Heart left ventricle (tissue), 16 donors: Measurements from ENCODE around the gene RHAG. TPM values are rescaled to one million over a fixed set of nuclear protein-coding genes. Genes with fewer than 3 reads are reported as not detected.

Experiments used
- ATAC-seq, 4 donors: fragments of 200-7000 bp; cut with Tn5 transposase; one replicate each; pipeline ENCODE4 v1.9.1; 2020 to 2022; ENCODE audit warnings: moderate library complexity in 4 of 4, mild to moderate bottlenecking in 3 of 4, moderate number of reproducible peaks in 1 of 4
- DNase-seq, 5 donors: peaks; one replicate each; pipeline ENCODE4 v3.0.0-alpha.2; 2020
- H3K27ac ChIP-seq, 12 donors: fragments of 200-600 bp; sonication (generic) in 4 of 12; one replicate each; pipeline versions ENCODE4 v1.5.0 to v1.8.0; 2016 to 2022; ENCODE audit warnings: mild to moderate bottlenecking in 2 of 12
- H3K27me3 ChIP-seq, 9 donors: fragments of 200-600 bp; sonication (generic) in 2 of 9; one replicate each; pipeline versions ENCODE4 v1.5.1 to v1.8.0; 2016 to 2022; ENCODE audit warnings: mild to moderate bottlenecking in 3 of 9
- H3K36me3 ChIP-seq, 9 donors: fragments of 200-600 bp; sonication (generic) in 2 of 9; one replicate each; pipeline versions ENCODE4 v1.5.0 to v1.8.0; 2018 to 2022; ENCODE audit warnings: mild to moderate bottlenecking in 2 of 9
- H3K4me1 ChIP-seq, 12 donors: fragments of 200-600 bp; sonication (generic) in 4 of 12; one replicate each; pipeline versions ENCODE4 v1.5.0 to v1.8.0; 2016 to 2022; ENCODE audit warnings: mild to moderate bottlenecking in 3 of 12
- H3K4me3 ChIP-seq, 12 donors: fragments of 200-600 bp; sonication (generic) in 4 of 12; one replicate each; pipeline versions ENCODE4 v1.5.0 to v1.8.0; 2017 to 2022; ENCODE audit warnings: mild to moderate bottlenecking in 9 of 12, moderate library complexity in 4 of 12
- H3K9me3 ChIP-seq, 12 donors: fragments of 200-600 bp; sonication (generic) in 4 of 12; one replicate each; pipeline versions ENCODE4 v1.5.0 to v1.8.0; 2016 to 2022; ENCODE audit warnings: mild to moderate bottlenecking in 1 of 12
- POLR2A ChIP-seq, 2 donors: fragments of 450-650 bp; IDR thresholded peaks; one replicate each; pipeline ENCODE4 v1.6.1; 2017; ENCODE audit warnings: antibody characterized with exemption in 2 of 2, mild to moderate bottlenecking in 2 of 2, moderate library complexity in 2 of 2
- WGBS, 4 donors: extraction: QIAGEN DNeasy Blood & Tissue Kit in 2 of 4; methylation state at CpG; one replicate each; pipeline versions ENCODE4 v1.1.5 to v1.1.7; 2013 to 2018; 5-methylcytosine and 5-hydroxymethylcytosine counted together
- intact Hi-C, 10 donors: fragments of 100-400 bp; cut with DNase I; formaldehyde crosslinking; loops; one replicate each; pipeline versions ENCODE4 v1.11.1 to v1.14.2; 2022
- polyA plus RNA-seq, 2 donors: library from polyadenylated mRNA; stranded (reverse); fragments of 200-250 nt; gene quantifications; one replicate each; pipeline ENCODE4 v1.2.3, GENCODE V29; 2013
- total RNA-seq, 9 donors: library from RNA; depleted of rRNA in 2 of 9; stranded (reverse); fragments of >200 nt in 2 of 9; fragmentation: NEBNext Ultra II Directional in 3 of 9; extraction: Animal tissue kit (Norgen Biotek cat#: 25700) in 3 of 9; gene quantifications; one replicate each; pipeline versions ENCODE4 v1.1.0 to v1.2.4, GENCODE V29; 2016 to 2023
- TF ChIP-seq, protein P1 (sequence below), 12 donors: fragments of 200-600 bp; sonication (generic) in 4 of 12; IDR thresholded peaks; one replicate each; pipeline versions ENCODE4 v1.5.0 to v1.8.0; 2018 to 2022; ENCODE audit warnings: antibody characterized with exemption in 12 of 12, mild to moderate bottlenecking in 5 of 12
- donor health status: ischemic (EF 13 %, LVEDD 7.1; RV severe dilation, severe dysfunction).
- donor health status: healthy with polysubstance abuse.
- donor health status: DM: no; HTN: yes; CAD: no.
- donor health status: DM: no; HTN: no; CAD: no.
- donor health status: ischemic (EF 25% LVEDD 6.9; RV normal size, moderate dysfunction).
- donor health status: ischemic (EF 25% LVEDD 5.7; RV mildly dilated, moderate dysfunction).
- donor health status: healthy.
- donor health status: DM: yes; HTN: yes; CAD: no.
- donor health status: ischemic (EF 35%, LVEDD 5.7; RV mildly dilated, moderate dysfunction).
- donor health status: nonischemic (EF 11% LVEDD 7.7; RV severe dilation, severe dysfunction).
- donor health status: DM: yes; HTN: yes; CAD: no.
- donor health status: PGD.
- donor health status: ischemic (EF 29% LVEDD 5.4; RV normal size, mild dysfunction).
- donor health status: nonischemic (EF 23%, LVEDD 6.1; RV moderate dilation, normal function).

RHAG gene
- total and polyA plus RNA-seq, 11 donors = 0.16 to 2.6 (median 0.44) TPM; not detected in 4

DNA sequence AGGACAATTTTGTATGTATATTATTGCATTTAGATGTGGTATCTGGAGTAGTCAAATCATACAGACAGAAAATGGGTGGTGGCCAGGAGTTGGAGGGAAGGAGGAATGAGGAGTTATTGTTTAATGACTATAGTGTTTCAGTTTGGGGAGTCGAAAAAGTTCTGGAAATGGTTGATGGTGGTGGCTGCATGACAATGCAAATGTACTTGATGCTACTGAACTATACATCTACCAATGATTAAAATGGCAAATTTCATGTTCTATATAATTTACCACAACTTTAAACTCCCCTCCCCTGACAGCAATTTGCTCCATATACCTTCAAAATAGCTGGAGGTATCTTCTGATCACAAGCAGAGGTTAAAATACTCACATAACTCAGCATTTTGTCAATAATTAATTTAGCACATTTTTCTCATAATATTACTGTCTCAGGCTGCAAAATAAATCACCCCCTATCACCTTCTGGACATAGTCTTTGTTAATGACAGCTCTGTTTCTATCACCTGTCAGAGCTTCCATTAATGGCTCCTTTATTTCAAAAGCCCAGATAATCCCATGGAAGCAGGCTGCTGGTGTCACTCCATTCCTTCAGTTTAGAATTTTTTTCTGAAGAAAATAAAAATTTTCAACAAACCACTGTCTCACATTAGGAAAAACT, 25.7 kb upstream of the RHAG start:
- DNase-seq (no peak), ATAC-seq (no peak)
- H3K4me3 ChIP-seq = no peak overlapping the region
- H3K36me3 ChIP-seq = no peaks in the 10 kb centered on the region
- WGBS, 4 donors = 80 to 91% (median 87%) methylated on average over 1 of the region's 1 CpG
- H3K4me1 ChIP-seq = no peaks in the 10 kb centered on the region
- intact Hi-C loops = no loop called here
- H3K27me3 ChIP-seq = no peaks in the 10 kb centered on the region
- no peak overlapping the region for H3K27ac ChIP-seq
- no peak for TF ChIP-seq POLR2A (IDR thresholded peaks at IDR 0.05)
- TF ChIP-seq, protein P1, sequence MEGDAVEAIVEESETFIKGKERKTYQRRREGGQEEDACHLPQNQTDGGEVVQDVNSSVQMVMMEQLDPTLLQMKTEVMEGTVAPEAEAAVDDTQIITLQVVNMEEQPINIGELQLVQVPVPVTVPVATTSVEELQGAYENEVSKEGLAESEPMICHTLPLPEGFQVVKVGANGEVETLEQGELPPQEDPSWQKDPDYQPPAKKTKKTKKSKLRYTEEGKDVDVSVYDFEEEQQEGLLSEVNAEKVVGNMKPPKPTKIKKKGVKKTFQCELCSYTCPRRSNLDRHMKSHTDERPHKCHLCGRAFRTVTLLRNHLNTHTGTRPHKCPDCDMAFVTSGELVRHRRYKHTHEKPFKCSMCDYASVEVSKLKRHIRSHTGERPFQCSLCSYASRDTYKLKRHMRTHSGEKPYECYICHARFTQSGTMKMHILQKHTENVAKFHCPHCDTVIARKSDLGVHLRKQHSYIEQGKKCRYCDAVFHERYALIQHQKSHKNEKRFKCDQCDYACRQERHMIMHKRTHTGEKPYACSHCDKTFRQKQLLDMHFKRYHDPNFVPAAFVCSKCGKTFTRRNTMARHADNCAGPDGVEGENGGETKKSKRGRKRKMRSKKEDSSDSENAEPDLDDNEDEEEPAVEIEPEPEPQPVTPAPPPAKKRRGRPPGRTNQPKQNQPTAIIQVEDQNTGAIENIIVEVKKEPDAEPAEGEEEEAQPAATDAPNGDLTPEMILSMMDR (IDR thresholded peaks at IDR 0.05) = no peak
- H3K9me3 ChIP-seq = no peaks in the 10 kb centered on the region

DNA sequence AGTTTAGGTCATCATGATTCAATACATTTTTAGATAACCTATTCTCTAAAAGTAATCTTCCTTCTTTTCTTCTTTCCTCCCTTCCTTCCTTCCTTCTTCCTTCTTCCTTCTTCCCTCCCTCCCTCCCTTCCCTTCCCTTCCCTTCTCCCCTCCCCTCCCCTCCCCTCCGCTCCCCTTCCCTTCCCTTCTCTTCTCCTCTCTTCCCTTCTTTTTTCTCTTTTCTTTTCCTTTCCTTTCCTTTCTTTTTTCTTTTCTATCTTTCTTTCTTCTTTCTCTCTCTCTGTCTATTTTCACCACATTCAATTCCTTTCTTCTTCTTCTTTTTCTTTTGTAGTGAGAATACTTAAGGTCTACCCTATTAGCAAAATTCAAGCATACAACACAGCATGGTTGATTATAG, 17.3 kb upstream of the RHAG start:
- no peaks in the 10 kb centered on the region for H3K27me3 ChIP-seq
- no peak for DNase-seq
- H3K4me3 ChIP-seq = no peak overlapping the region
- H3K9me3 ChIP-seq = no peaks in the 10 kb centered on the region
- intact Hi-C loops = loop anchor here in 1 of 10 donors (10.0 kb wide), 1 partner anchor 651 kb away; no protein-coding TSS in a partner anchor
- no peaks in the 10 kb centered on the region for H3K36me3 ChIP-seq
- no peaks in the 10 kb centered on the region for H3K4me1 ChIP-seq
- WGBS, 4 donors = 84 to 100% (median 89%) methylated on average over 1 of the region's 1 CpG
- ATAC-seq = no peak
- no peak overlapping the region for H3K27ac ChIP-seq
- TF ChIP-seq, protein P1 (IDR thresholded peaks at IDR 0.05) = no peak
- TF ChIP-seq POLR2A (IDR thresholded peaks at IDR 0.05) = no peak

DNA sequence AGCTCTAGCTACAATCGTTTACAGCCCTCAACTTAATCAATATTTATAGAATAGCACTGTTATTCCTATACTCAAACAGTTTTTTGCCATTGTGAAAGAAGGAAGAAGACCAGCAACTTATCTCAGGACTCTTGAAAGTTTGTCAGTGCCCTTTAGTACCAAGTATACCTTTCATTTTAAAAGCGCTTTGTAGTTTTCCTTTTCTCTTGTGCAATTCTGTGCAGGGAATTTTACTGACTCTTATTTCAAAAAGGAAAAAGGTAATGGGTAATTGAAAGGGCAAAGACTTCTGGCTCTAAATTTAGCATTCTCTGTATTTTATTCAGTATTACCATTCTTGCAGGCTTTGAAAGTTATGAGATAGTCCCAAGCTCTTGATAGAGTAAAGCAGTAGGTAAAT, 16.8 kb upstream of the RHAG start:
- no peak for ATAC-seq
- Histone ChIP-seq H3K9me3 (no peaks in the 10 kb centered on the region), H3K27ac (no peak overlapping the region), H3K36me3 (no peaks in the 10 kb centered on the region), H3K27me3 (no peaks in the 10 kb centered on the region), H3K4me3 (no peak overlapping the region), H3K4me1 (no peaks in the 10 kb centered on the region)
- intact Hi-C loops = loop anchor here in 1 of 10 donors (10.0 kb wide), 1 partner anchor 651 kb away; no protein-coding TSS in a partner anchor
- TF ChIP-seq POLR2A (IDR thresholded peaks at IDR 0.05) = no peak
- TF ChIP-seq, protein P1 (IDR thresholded peaks at IDR 0.05) = no peak
- no peak for DNase-seq
- WGBS, 4 donors = 74 to 83% (median 80%) methylated on average over 2 of the region's 2 CpGs

DNA sequence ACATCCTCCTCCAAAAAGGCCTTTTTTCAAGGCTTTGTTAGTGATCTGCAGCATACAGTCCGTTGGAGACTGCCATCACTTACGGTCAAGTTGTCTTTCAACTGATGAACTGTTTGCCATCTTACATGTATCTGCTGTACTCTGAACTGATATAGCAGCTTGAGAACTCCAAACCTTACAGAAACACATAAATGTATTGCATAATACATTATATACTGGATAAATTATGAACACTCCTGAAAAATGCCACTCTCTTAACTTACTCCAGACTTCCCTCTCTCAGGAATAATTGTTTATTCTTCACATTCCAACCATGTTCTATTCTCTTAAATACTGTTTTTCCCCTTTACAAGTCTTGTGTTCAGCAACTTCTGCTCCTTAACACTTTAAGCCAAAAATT, 14.6 kb upstream of the RHAG start:
- DNase-seq (no peak), ATAC-seq (no peak)
- Histone ChIP-seq H3K4me1 (no peaks in the 10 kb centered on the region), H3K4me3 (no peak overlapping the region), H3K27ac (no peak overlapping the region), H3K27me3 (no peaks in the 10 kb centered on the region), H3K36me3 (no peaks in the 10 kb centered on the region), H3K9me3 (no peaks in the 10 kb centered on the region)
- 76 to 82% (median 81%) methylated on average over 2 of the region's 2 CpGs for WGBS, 4 donors
- intact Hi-C loops = loop anchor here in 1 of 10 donors (10.0 kb wide), 1 partner anchor 654 kb away; no protein-coding TSS in a partner anchor
- TF ChIP-seq, protein P1 (IDR thresholded peaks at IDR 0.05) = no peak
- TF ChIP-seq POLR2A (IDR thresholded peaks at IDR 0.05) = no peak
